Left lung (tissue), 10 donors: ENCODE results near the gene JPH3. TPM values are rescaled to one million over a fixed set of nuclear protein-coding genes. Genes with fewer than 3 reads are reported as not detected.

Source experiments
- ATAC-seq: fragments of 200-7000 bp; cut with Tn5 transposase; one replicate; pipeline ENCODE4 v1.9.1; 2020; ENCODE audit warnings: moderate library complexity
- DNase-seq, 4 donors: peaks; one replicate each; pipeline ENCODE4 v3.0.0-alpha.2; 2013 to 2020
- H3K27ac ChIP-seq, 2 donors: fragments of 200-600 bp; sonication (generic) in 1 of 2; one replicate each; pipeline versions ENCODE4 v1.5.0 to v1.8.0; 2020 to 2021
- H3K27me3 ChIP-seq, 2 donors: fragments of 200-600 bp; sonication (generic) in 1 of 2; one replicate each; pipeline versions ENCODE4 v1.5.0 to v1.8.0; 2020 to 2021
- H3K36me3 ChIP-seq, 2 donors: fragments of 200-600 bp; sonication (generic) in 1 of 2; one replicate each; pipeline versions ENCODE4 v1.5.0 to v1.8.0; 2020 to 2021
- H3K4me1 ChIP-seq, 2 donors: fragments of 200-600 bp; one replicate each; pipeline ENCODE4 v1.8.0; 2021
- H3K4me3 ChIP-seq, 2 donors: fragments of 200-600 bp; sonication (generic) in 1 of 2; one replicate each; pipeline versions ENCODE4 v1.5.0 to v1.8.0; 2020 to 2021; ENCODE audit warnings: mild to moderate bottlenecking in 1 of 2
- H3K9me3 ChIP-seq, 2 donors: fragments of 200-600 bp; sonication (generic) in 1 of 2; one replicate each; pipeline versions ENCODE4 v1.5.0 to v1.8.0; 2020 to 2021
- CTCF ChIP-seq, 2 donors: fragments of 200-600 bp; sonication (generic) in 1 of 2; IDR thresholded peaks; one replicate each; pipeline versions ENCODE4 v1.5.0 to v1.8.0; 2021; ENCODE audit warnings: antibody characterized with exemption in 2 of 2
- intact Hi-C, 2 donors: fragments of 100-400 bp; cut with DNase I; formaldehyde crosslinking; loops; one replicate each; pipeline versions ENCODE4 v1.11.2 to v1.14.2; 2022
- polyA plus RNA-seq, 6 donors: library from polyadenylated mRNA; unstranded; fragments of 120-200 nt; gene quantifications; one replicate each; pipeline ENCODE4 v1.2.1, GENCODE V29; 2013; ENCODE audit not compliant: insufficient read length in 6 of 6
- total RNA-seq, 2 donors: library from RNA; stranded (reverse); fragmentation: NEBNext Ultra II Directional; extraction: Animal tissue kit (Norgen Biotek cat#: 25700); gene quantifications; one replicate each; pipeline ENCODE4 v1.2.1, GENCODE V29; 2021
- donor health status: DM: no; HTN: yes; CAD: no.
- donor health status: DM: no; HTN: no; CAD: no.

JPH3 gene
- total and polyA plus RNA-seq, 8 donors = 0.06 to 2.5 (median 1.2) TPM; not detected in 1

- TF ChIP-seq CTCF (IDR thresholded peaks at IDR 0.05) = no peak
- no peaks in the 10 kb centered on the region for H3K4me1 ChIP-seq
- H3K27me3 ChIP-seq = no peaks in the 10 kb centered on the region
- DNase-seq = no peak
- intact Hi-C loops = no loop called here
- no peak for ATAC-seq
- no peaks in the 10 kb centered on the region for H3K9me3 ChIP-seq
- no peak overlapping the region for H3K27ac ChIP-seq
- H3K4me3 ChIP-seq = no peak overlapping the region
- no peaks in the 10 kb centered on the region for H3K36me3 ChIP-seq
Measured at GRCh38 chr16:87562201-87562600, 40.1 kb upstream of the JPH3 start.

- H3K4me3 ChIP-seq = no peak overlapping the region
- H3K4me1 ChIP-seq = no peaks in the 10 kb centered on the region
- ATAC-seq (no peak), DNase-seq (no peak)
- no peak overlapping the region for H3K27ac ChIP-seq
- no peak for TF ChIP-seq CTCF (IDR thresholded peaks at IDR 0.05)
- intact Hi-C loops = no loop called here
- no peaks in the 10 kb centered on the region for H3K9me3 ChIP-seq
- no peaks in the 10 kb centered on the region for H3K27me3 ChIP-seq
- no peaks in the 10 kb centered on the region for H3K36me3 ChIP-seq
Measured at GRCh38 chr16:87563022-87563421, 39.3 kb upstream of the JPH3 start.

- Histone ChIP-seq H3K4me3 (no peak overlapping the region), H3K27me3 (no peaks in the 10 kb centered on the region), H3K36me3 (no peaks in the 10 kb centered on the region), H3K27ac (no peak overlapping the region), H3K9me3 (no peaks in the 10 kb centered on the region), H3K4me1 (no peaks in the 10 kb centered on the region)
- TF ChIP-seq CTCF (IDR thresholded peaks at IDR 0.05) = no peak
- intact Hi-C loops = no loop called here
- DNase-seq (no peak), ATAC-seq (no peak)
Measured at GRCh38 chr16:87563714-87564523, 38.4 kb upstream of the JPH3 start.

- Histone ChIP-seq H3K9me3 (no peaks in the 10 kb centered on the region), H3K4me3 (no peak overlapping the region), H3K27me3 (peaks cover 0 to 1% of the 10 kb centered on the region in 2 donors), H3K4me1 (no peaks in the 10 kb centered on the region), H3K27ac (no peak overlapping the region), H3K36me3 (no peaks in the 10 kb centered on the region)
- DNase-seq = no peak
- intact Hi-C loops = no loop called here
- no peak for TF ChIP-seq CTCF (IDR thresholded peaks at IDR 0.05)
- ATAC-seq = no peak
Measured at GRCh38 chr16:87564524-87564778, 37.9 kb upstream of the JPH3 start.

- Histone ChIP-seq H3K4me3 (no peak overlapping the region), H3K4me1 (peaks cover 12 to 13% of the 10 kb centered on the region in 2 donors), H3K27me3 (peaks cover 0 to 24% of the 10 kb centered on the region in 2 donors), H3K27ac (no peak overlapping the region), H3K36me3 (no peaks in the 10 kb centered on the region), H3K9me3 (no peaks in the 10 kb centered on the region)
- ATAC-seq = no peak
- DNase-seq = peak in 1 of 4 donors; percentile 67
- no peak for TF ChIP-seq CTCF (IDR thresholded peaks at IDR 0.05)
- intact Hi-C loops = no loop called here
Measured at GRCh38 chr16:87569601-87570571, 32.4 kb upstream of the JPH3 start.
